GM23248 (cell line): Measurements from ENCODE around the gene ERO1B.

ENCODE experiments used
- EZH2 ChIP-seq: fragments of 200-600 bp; sonication (generic); IDR thresholded peaks from 2 replicates; pipeline ENCODE4 v1.6.1; 2018; ENCODE audit warnings: antibody characterized with exemption, mild to moderate bottlenecking; ENCODE audit not compliant: insufficient read depth, poor library complexity, severe bottlenecking
- EZH2phosphoT487 ChIP-seq: fragments of 200-600 bp; sonication (generic); IDR thresholded peaks from 2 replicates; pipeline ENCODE4 v1.6.1; 2018; ENCODE audit warnings: antibody characterized with exemption, moderate library complexity, mild to moderate bottlenecking, low read depth; ENCODE audit not compliant: insufficient read depth

GRCh38 chr1:236207569-236207968 is 74.2 kb downstream of the ERO1B start:
- TF ChIP-seq EZH2 (no peak), EZH2phosphoT487 (no peak)
